Karpas-422 (cell line): ENCODE measurements around the gene CAMSAP1. TPM values are rescaled to one million over a fixed set of nuclear protein-coding genes. Genes with fewer than 3 reads are reported as not detected.

Experiments
- DNase-seq: peaks from one replicate; pipeline ENCODE4 v3.0.0-alpha.2; 2015
- H2AFZ ChIP-seq: fragments of 200-600 bp; sonication (generic); 2 replicates; pipeline ENCODE4 v1.6.1; 2014; ENCODE audit warnings: antibody characterized with exemption, low read length, mixed read lengths
- H3K27ac ChIP-seq: fragments of 200-600 bp; sonication (generic); 2 replicates; pipeline ENCODE4 v1.5.1; 2014; ENCODE audit warnings: mild to moderate bottlenecking, low read length, moderate library complexity
- H3K27me3 ChIP-seq: fragments of 200-600 bp; sonication (generic); 2 replicates; pipeline ENCODE4 v1.6.1; 2014; ENCODE audit warnings: low read length, mixed read lengths
- H3K36me3 ChIP-seq: fragments of 200-600 bp; sonication (generic); 2 replicates; pipeline ENCODE4 v1.6.1; 2014; ENCODE audit warnings: low read length, mixed read lengths; ENCODE audit not compliant: insufficient read depth
- H3K4me1 ChIP-seq: fragments of 200-600 bp; sonication (generic); 2 replicates; pipeline ENCODE4 v1.6.1; 2014; ENCODE audit warnings: mild to moderate bottlenecking, low read length, mixed read lengths
- H3K4me2 ChIP-seq: fragments of 200-600 bp; sonication (generic); 2 replicates; pipeline ENCODE4 v1.6.1; 2014; ENCODE audit warnings: low read length, low read depth, mild to moderate bottlenecking; ENCODE audit not compliant: poor library complexity, severe bottlenecking
- H3K4me3 ChIP-seq: fragments of 200-600 bp; sonication (generic); 2 replicates; pipeline ENCODE4 v1.5.1; 2014; ENCODE audit warnings: mild to moderate bottlenecking, antibody characterized with exemption, low read length, mixed read lengths
- H3K79me2 ChIP-seq: fragments of 200-600 bp; sonication (generic); 2 replicates; pipeline ENCODE4 v1.6.1; 2014; ENCODE audit warnings: mild to moderate bottlenecking, low read length, mixed read lengths
- H3K9ac ChIP-seq: fragments of 200-600 bp; sonication (generic); 2 replicates; pipeline ENCODE4 v1.6.0; 2014; ENCODE audit warnings: low read length
- H3K9me2 ChIP-seq: fragments of 200-600 bp; sonication (generic), shearing (Covaris generic); replicated peaks from 2 replicates; pipeline ENCODE4 v1.6.0; 2014; ENCODE audit warnings: mild to moderate bottlenecking, low read length, moderate library complexity; ENCODE audit not compliant: insufficient read depth
- H3K9me3 ChIP-seq: fragments of 300-700, 200-600 bp; sonication (generic); 2 replicates; pipeline ENCODE4 v1.6.1; 2014; ENCODE audit warnings: low read length, mixed read lengths
- H4K20me1 ChIP-seq: fragments of 200-600 bp; sonication (generic); 2 replicates; pipeline ENCODE4 v1.6.1; 2014; ENCODE audit warnings: mild to moderate bottlenecking, antibody characterized with exemption, low read length, low read depth; ENCODE audit not compliant: insufficient read depth
- total RNA-seq: library from RNA; depleted of rRNA; stranded (reverse); fragments of >200 nt; shearing (Covaris generic); gene quantifications from 2 replicates; pipeline ENCODE4 v1.2.3, GENCODE V29; 2014; ENCODE audit warnings: low replicate concordance

Gene CAMSAP1
- total RNA-seq, 1 experiment from 2014 or later = 26.9 TPM

DNA sequence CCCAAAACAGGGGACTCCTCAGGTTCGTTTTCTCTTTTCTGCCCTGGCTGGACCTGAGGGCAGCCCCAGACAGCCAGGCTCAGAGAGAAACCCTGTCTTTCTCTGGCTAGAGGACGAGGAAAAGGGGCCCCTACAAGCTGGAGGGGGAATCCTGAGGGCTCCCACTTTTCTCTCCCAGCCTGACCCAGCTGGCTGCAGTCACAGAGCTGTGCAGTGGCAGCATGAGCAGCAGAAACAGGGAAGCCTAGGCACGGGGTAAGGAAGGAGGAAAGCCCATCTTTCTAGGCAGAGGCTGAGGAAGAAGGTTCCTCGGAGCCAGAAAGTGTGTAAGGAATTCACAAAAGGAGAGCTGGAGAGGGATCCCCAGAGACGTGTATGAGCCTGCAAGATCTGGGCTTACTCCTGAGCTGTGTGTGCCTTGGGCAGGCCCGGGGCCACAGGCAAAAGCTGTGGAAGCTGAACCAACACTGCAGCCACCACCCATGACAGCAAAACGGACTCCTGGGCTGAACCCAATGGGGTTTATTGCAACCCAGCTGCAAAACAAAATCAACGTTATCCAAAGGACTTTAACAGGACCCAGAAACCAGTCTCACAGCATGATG is 16.2 kb downstream of the CAMSAP1 start:
- Histone ChIP-seq H3K79me2 (peaks cover 100% of the 10 kb centered on the region), H3K27ac (no peak overlapping the region), H4K20me1 (peaks cover 39% of the 10 kb centered on the region), H3K36me3 (no peaks in the 10 kb centered on the region), H3K4me3 (no peak overlapping the region), H3K27me3 (no peaks in the 10 kb centered on the region), H3K4me1 (peaks cover 65% of the 10 kb centered on the region), H2AFZ (no peak overlapping the region), H3K9me2 (no peaks in the 10 kb centered on the region), H3K9ac (no peak overlapping the region; the same call in 1 of the 2 replicates), H3K9me3 (no peaks in the 10 kb centered on the region), H3K4me2 (no peak overlapping the region)
- DNase-seq = no peak

DNA sequence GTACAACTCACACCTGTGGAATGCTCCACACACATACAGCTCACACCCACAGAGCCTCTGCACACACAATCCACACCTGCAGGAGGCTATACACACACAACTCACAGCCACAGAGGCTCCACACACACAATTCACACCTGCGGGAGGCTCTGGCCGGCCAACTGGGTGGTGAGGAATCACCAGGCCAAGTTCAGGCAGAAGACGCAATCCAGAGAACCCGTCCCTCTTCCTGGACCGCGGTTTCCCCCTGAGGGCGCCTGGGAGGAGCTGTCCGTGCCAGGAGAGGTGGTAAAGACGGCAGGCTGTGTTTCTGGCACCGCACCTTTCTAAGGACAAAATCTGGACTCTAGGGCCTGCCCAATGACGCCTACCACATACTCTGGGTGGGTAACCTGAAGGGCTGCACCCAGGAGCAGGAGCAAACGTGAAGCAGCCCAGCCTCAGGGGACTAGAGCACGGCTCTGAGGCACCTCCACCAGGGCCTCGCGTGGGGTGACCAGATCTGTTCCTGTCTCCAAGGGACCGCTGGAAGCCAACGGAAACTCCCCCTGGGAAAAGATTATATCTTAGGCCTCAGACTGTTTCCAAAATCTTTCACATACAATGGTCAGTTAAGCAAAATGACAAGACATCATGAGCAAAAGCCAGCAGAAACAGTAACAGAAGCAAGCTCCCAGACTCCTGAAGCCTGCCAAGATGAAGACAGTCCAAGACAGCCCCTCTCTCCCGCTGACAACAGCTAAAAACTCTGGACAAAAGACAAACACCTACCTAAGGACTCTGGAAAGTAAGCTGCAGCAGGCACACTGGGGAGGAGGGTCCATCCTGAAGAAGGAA is 16.9 kb downstream of the CAMSAP1 start:
- Histone ChIP-seq H3K9me3 (no peaks in the 10 kb centered on the region), H3K27ac (no peak overlapping the region), H2AFZ (no peak overlapping the region), H3K36me3 (no peaks in the 10 kb centered on the region), H4K20me1 (peaks cover 34% of the 10 kb centered on the region), H3K79me2 (peaks cover 100% of the 10 kb centered on the region), H3K4me1 (peaks cover 67% of the 10 kb centered on the region), H3K4me2 (no peak overlapping the region), H3K9ac (no peak overlapping the region), H3K9me2 (no peaks in the 10 kb centered on the region), H3K4me3 (no peak overlapping the region), H3K27me3 (no peaks in the 10 kb centered on the region)
- DNase-seq = no peak

DNA sequence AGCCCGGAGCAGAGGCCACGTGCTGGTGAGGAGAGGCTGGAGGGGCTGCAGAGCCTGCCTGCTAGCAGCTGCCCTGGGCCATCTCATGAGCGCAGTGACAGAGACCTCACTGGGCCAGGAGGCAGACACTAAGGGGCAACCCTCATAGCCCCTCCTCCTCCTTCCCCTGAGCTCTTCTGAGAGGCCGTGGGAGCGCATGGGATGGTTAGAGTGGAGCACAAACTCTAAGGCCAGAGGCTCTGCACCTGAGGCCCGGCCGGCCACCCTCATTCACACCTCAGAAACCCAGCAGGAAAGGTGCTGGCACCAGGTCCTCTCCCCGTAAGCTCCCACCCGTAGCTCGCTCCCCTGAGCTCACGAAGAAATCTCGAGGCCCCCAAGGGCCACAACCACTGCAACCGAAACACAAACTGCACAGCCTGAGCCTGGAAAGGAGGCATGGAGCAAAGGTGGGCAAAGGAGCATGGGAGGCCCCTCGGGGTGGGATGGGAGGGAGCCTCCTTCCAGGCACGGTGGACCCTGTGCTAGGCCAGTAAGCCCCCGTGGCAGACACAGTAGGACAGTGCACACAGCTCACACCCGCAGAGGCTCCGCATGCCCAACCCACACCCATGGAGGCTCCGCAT is 17.7 kb downstream of the CAMSAP1 start:
- Histone ChIP-seq H3K4me2 (no peak overlapping the region), H3K4me3 (no peak overlapping the region), H4K20me1 (peaks cover 33% of the 10 kb centered on the region), H3K9me3 (no peaks in the 10 kb centered on the region), H2AFZ (no peak overlapping the region), H3K9ac (peak overlapping the region; percentile 19; the same call in 1 of the 2 replicates), H3K79me2 (peaks cover 100% of the 10 kb centered on the region), H3K4me1 (peaks cover 70% of the 10 kb centered on the region), H3K36me3 (no peaks in the 10 kb centered on the region), H3K27me3 (no peaks in the 10 kb centered on the region), H3K27ac (no peak overlapping the region), H3K9me2 (no peaks in the 10 kb centered on the region)
- DNase-seq = no peak

DNA sequence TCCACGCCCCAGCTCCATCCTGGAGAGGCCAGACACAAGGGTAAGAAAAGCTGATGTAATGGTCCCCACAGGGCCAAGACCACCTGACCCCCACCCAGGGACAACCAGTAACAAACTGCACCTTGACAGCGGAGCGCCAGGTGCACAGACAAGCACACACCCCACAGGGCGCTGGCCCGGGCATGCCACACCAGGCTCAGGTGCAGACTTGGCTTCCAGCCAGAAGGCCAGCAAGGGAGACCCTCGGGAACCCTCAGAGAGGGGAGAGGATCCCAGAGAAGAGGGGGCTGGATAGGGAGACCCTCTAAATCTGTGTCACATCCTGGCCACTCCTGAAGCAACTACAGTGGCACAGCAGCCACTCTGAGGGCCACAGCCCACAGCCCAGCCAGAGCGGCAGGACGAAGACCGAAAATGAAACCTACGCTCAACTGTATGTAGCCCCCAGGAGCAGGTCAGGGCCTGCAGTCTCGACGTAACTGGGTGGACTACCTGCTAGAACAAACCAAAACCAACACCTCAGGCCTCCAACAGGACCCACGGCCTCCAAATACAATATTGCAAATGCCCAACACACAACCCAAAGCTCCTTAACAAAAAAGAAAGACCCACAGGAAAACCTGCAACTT is 18.5 kb downstream of the CAMSAP1 start:
- H3K36me3 ChIP-seq = no peaks in the 10 kb centered on the region
- peak overlapping the region; percentile 41 for H3K4me2 ChIP-seq
- peaks cover 100% of the 10 kb centered on the region for H3K79me2 ChIP-seq
- no peaks in the 10 kb centered on the region for H3K9me2 ChIP-seq
- H3K9me3 ChIP-seq = no peaks in the 10 kb centered on the region
- no peak overlapping the region for H3K27ac ChIP-seq
- peak overlapping the region; percentile 19; the same call in 1 of the 2 replicates for H3K9ac ChIP-seq
- DNase-seq = no peak
- peaks cover 70% of the 10 kb centered on the region for H3K4me1 ChIP-seq
- H4K20me1 ChIP-seq = peaks cover 39% of the 10 kb centered on the region
- H3K27me3 ChIP-seq = no peaks in the 10 kb centered on the region
- no peak overlapping the region for H2AFZ ChIP-seq
- H3K4me3 ChIP-seq = no peak overlapping the region; the same call in 1 of the 2 replicates

DNA sequence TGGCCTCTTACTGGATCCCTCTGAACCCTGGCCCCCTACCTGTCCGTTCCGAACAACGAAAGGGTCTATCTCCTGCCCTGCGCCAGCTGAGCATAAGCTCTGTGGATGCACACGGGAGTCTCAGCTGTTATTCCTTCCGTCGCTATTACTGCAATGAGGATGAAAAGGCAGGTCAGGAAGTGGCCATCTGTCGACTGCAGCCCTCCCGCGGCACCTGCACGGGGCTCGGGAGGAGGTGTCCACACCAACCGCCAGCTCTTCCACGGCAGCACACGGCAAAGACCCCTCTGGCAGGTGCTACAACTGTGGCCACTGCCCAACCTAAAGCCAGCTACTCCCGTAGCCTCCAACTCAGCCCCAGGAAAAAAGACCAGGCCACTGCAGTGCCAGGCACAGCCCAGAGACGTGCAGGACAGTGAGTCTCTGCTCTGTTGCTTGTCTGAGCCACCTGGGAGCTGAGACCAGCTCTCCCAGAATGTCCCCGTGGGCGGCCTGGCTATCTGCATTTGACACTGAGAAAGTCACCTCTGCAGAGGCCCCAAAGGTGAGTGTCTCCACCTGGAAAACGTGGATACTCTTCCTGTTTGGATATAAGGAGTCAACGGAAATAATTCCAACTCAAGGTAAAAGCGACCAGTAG is 19.1 kb downstream of the CAMSAP1 start:
- Histone ChIP-seq H3K4me3 (peak overlapping the region; percentile 13; the same call in 1 of the 2 replicates), H3K9me2 (no peaks in the 10 kb centered on the region), H3K27ac (peak overlapping the region; percentile 47; the same call in 1 of the 2 replicates), H3K4me2 (peak overlapping the region; percentile 41), H3K27me3 (no peaks in the 10 kb centered on the region), H3K79me2 (peaks cover 100% of the 10 kb centered on the region), H3K36me3 (no peaks in the 10 kb centered on the region), H2AFZ (no peak overlapping the region), H4K20me1 (peaks cover 42% of the 10 kb centered on the region), H3K9ac (peak overlapping the region; percentile 47), H3K4me1 (peaks cover 72% of the 10 kb centered on the region), H3K9me3 (no peaks in the 10 kb centered on the region)
- DNase-seq = no peak

DNA sequence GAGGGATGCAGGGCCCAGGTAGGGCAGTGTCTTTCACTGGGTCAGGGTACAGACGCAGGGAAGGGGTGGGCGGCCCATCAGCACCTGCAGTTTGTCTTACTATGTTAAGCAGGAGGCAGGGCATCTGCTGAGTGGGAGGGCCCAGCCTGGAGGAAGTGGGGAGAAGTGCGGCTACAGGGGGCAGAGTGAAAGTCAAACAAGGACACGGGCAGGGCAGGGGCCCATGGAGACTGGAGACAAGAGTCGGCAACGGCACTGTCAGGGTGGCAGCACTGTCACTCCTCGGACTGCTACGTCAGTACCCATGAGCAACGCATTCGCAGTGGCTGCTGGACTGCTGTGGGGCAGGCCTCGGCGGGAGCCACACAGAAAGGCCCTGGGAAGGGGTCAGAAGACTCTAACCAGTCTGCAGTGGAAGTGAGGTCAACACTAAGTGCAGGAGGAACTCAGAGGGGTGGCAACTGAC is 19.7 kb downstream of the CAMSAP1 start:
- Histone ChIP-seq H2AFZ (no peak overlapping the region), H4K20me1 (peaks cover 43% of the 10 kb centered on the region), H3K4me1 (peaks cover 75% of the 10 kb centered on the region), H3K4me2 (peak overlapping the region; percentile 41), H3K9ac (peak overlapping the region; percentile 47), H3K79me2 (peaks cover 100% of the 10 kb centered on the region), H3K4me3 (peak overlapping the region; percentile 13; the same call in 1 of the 2 replicates), H3K27ac (peak overlapping the region; percentile 47; the same call in 1 of the 2 replicates), H3K9me3 (no peaks in the 10 kb centered on the region), H3K27me3 (no peaks in the 10 kb centered on the region), H3K36me3 (no peaks in the 10 kb centered on the region), H3K9me2 (no peaks in the 10 kb centered on the region)
- DNase-seq = peak; percentile 73

DNA sequence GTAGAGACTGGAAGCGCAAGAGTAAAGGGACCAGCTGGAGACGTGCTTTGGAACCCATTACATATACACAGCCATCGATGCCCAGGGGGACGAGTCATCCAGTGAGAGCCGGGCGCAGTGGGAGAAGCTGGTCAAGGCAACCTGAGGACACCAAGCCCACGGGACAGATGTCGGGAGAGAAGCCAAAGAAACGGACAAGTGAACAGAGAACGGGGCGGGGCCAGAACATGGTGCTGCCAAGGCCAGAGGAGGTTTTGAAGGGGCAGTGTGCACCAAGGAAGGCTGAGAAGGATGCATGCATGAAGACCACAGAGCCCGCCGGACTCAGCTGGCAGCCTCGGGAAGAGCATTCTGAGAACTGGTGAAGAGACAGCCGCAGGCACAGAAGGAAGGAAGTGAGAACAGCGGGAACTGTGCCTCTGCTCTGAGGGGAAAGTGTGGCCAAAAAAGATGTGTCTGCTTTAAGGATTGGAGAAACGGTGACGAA is 20.3 kb downstream of the CAMSAP1 start:
- peaks cover 75% of the 10 kb centered on the region for H3K4me1 ChIP-seq
- H2AFZ ChIP-seq = no peak overlapping the region
- H3K27me3 ChIP-seq = no peaks in the 10 kb centered on the region
- no peak for DNase-seq
- H3K79me2 ChIP-seq = peaks cover 100% of the 10 kb centered on the region
- no peaks in the 10 kb centered on the region for H3K9me2 ChIP-seq
- no peak overlapping the region for H3K27ac ChIP-seq
- H3K4me2 ChIP-seq = no peak overlapping the region
- peaks cover 49% of the 10 kb centered on the region for H4K20me1 ChIP-seq
- H3K9ac ChIP-seq = no peak overlapping the region
- H3K36me3 ChIP-seq = no peaks in the 10 kb centered on the region
- H3K4me3 ChIP-seq = no peak overlapping the region
- H3K9me3 ChIP-seq = no peaks in the 10 kb centered on the region
